Measurements from ENCODE around the gene LRP1B.

DNA sequence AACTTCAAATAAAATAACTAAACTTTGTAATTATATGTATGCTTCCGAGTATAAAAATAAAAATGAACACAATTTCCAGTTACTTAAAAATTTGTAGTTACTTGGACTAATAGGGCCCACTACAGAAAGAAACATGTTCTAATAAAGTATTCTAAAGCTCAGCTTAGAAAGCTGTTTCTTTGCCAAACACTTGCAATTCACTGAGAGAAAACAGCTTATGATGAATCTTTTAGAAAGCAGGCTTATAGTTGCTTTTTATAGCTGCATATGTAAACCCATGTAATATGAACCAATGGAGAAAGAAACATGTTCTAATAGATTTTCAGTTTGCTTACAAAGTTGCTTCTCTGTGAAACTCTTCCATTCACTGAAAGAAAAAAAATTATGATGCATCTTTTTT, 766.0 kb downstream of the LRP1B start:
- no peak for TF ChIP-seq CTCF (conservative IDR thresholded peaks at IDR 0.05 in 1 of 2, IDR thresholded peaks at IDR 0.05 in 1 of 2; ENCODE audit: extremely low read depth in 1 of 2, insufficient read depth in 1 of 2, low read depth in 1 of 2, low read length in 2 of 2)
- no peak for TF ChIP-seq EZH2 (IDR thresholded peaks at IDR 0.05; ENCODE audit: borderline replicate concordance, low read length)
